H9 (cell line): ENCODE data around the gene DNAJC2. TPM values are rescaled to one million over a fixed set of nuclear protein-coding genes. Genes with fewer than 3 reads are reported as not detected.

Experiments
- DNase-seq: peaks from one replicate; pipeline ENCODE4 v3.0.0-alpha.2; 2017
- H2AFZ ChIP-seq: one replicate; pipeline ENCODE4 v1.6.1; 2013; ENCODE audit warnings: mild to moderate bottlenecking, low read length, control low read depth, moderate library complexity
- H2AK5ac ChIP-seq: 2 replicates; pipeline ENCODE4 v1.6.1; 2013; ENCODE audit warnings: low read length, control low read depth, mixed read lengths; ENCODE audit not compliant: insufficient read length
- H2BK120ac ChIP-seq: one replicate; pipeline ENCODE4 v1.6.1; 2013; ENCODE audit warnings: low read depth, mild to moderate bottlenecking, low read length, control low read depth, inconsistent platforms; ENCODE audit not compliant: poor library complexity, severe bottlenecking
- H2BK12ac ChIP-seq: 2 replicates; pipeline ENCODE4 v1.6.1; 2013; ENCODE audit warnings: low read length, control low read depth, mixed read lengths, low read depth; ENCODE audit not compliant: insufficient read length
- H2BK15ac ChIP-seq: 2 replicates; pipeline ENCODE4 v1.6.1; 2013; ENCODE audit warnings: low read depth, low read length, control low read depth
- H2BK20ac ChIP-seq: one replicate; pipeline ENCODE4 v1.6.1; 2013; ENCODE audit warnings: low read depth, mild to moderate bottlenecking, low read length, control low read depth, inconsistent platforms; ENCODE audit not compliant: poor library complexity, severe bottlenecking
- H2BK5ac ChIP-seq: 2 replicates; pipeline ENCODE4 v1.6.1; 2013; ENCODE audit warnings: low read length, control low read depth, mixed read lengths; ENCODE audit not compliant: insufficient read length
- H3K14ac ChIP-seq: 2 replicates; pipeline ENCODE4 v1.6.1; 2013; ENCODE audit warnings: low read length, control low read depth; ENCODE audit not compliant: insufficient read depth
- H3K18ac ChIP-seq: 2 replicates; pipeline ENCODE4 v1.6.1; 2013; ENCODE audit warnings: low read depth, mild to moderate bottlenecking, mixed read lengths, low read length, control low read depth; ENCODE audit not compliant: insufficient read length
- H3K23ac ChIP-seq: 2 replicates; pipeline ENCODE4 v1.6.1; 2013; ENCODE audit warnings: low read length, control low read depth, mixed read lengths, low read depth; ENCODE audit not compliant: insufficient read length
- H3K23me2 ChIP-seq: 2 replicates; pipeline ENCODE4 v1.6.1; 2013; ENCODE audit warnings: low read depth, mild to moderate bottlenecking, mixed read lengths, low read length, control low read depth; ENCODE audit not compliant: insufficient read length, poor library complexity, severe bottlenecking
- H3K27ac ChIP-seq: 2 replicates; pipeline ENCODE4 v1.5.1; 2013; ENCODE audit warnings: low read length, control low read depth, mixed read lengths, low read depth; ENCODE audit not compliant: insufficient read length
- H3K27me3 ChIP-seq: 2 replicates; pipeline ENCODE4 v1.6.1; 2013; ENCODE audit warnings: low read length, control low read depth, inconsistent platforms; ENCODE audit not compliant: insufficient read depth
- H3K4ac ChIP-seq: 2 replicates; pipeline ENCODE4 v1.6.1; 2013; ENCODE audit warnings: low read depth, mild to moderate bottlenecking, control low read depth, inconsistent platforms, low read length, moderate library complexity
- H3K4me1 ChIP-seq: 2 replicates; pipeline ENCODE4 v1.6.1; 2013; ENCODE audit warnings: low read length, control low read depth, inconsistent platforms; ENCODE audit not compliant: insufficient read depth
- H3K4me2 ChIP-seq: 2 replicates; pipeline ENCODE4 v1.6.1; 2013; ENCODE audit warnings: low read length, control low read depth, mixed read lengths; ENCODE audit not compliant: insufficient read length, insufficient read depth
- H3K56ac ChIP-seq: 2 replicates; pipeline ENCODE4 v1.6.1; 2013; ENCODE audit warnings: low read depth, mild to moderate bottlenecking, mixed read lengths, low read length, control low read depth; ENCODE audit not compliant: insufficient read length
- H3K79me1 ChIP-seq: 2 replicates; pipeline ENCODE4 v1.6.1; 2013; ENCODE audit warnings: low read depth, mild to moderate bottlenecking, moderate library complexity, low read length, control low read depth, inconsistent platforms; ENCODE audit not compliant: insufficient read depth, poor library complexity, severe bottlenecking
- H3K79me2 ChIP-seq: 2 replicates; pipeline ENCODE4 v1.6.1; 2013; ENCODE audit warnings: low read length, control low read depth, inconsistent platforms; ENCODE audit not compliant: insufficient read depth
- H3K9ac ChIP-seq: 2 replicates; pipeline ENCODE4 v1.6.1; 2013; ENCODE audit warnings: low read length, control low read depth, mixed read lengths; ENCODE audit not compliant: insufficient read length; ENCODE audit errors: extremely low read depth
- H3K9me3 ChIP-seq: one replicate; pipeline ENCODE4 v1.6.1; 2013; ENCODE audit warnings: low read depth, low read length, inconsistent platforms; ENCODE audit not compliant: control insufficient read depth
- H3T11ph ChIP-seq: one replicate; pipeline ENCODE4 v1.6.1; 2013; ENCODE audit warnings: mild to moderate bottlenecking, low read length, control low read depth, inconsistent platforms
- H4K20me1 ChIP-seq: one replicate; pipeline ENCODE4 v1.6.1; 2013; ENCODE audit not compliant: control insufficient read depth, insufficient read length, insufficient read depth
- H4K5ac ChIP-seq: 2 replicates; pipeline ENCODE4 v1.6.1; 2013; ENCODE audit warnings: low read depth, mild to moderate bottlenecking, mixed read lengths, low read length, control low read depth; ENCODE audit not compliant: insufficient read length
- H4K8ac ChIP-seq: replicated peaks from 2 replicates; pipeline ENCODE4 v1.6.1; 2013; ENCODE audit warnings: low read length, control low read depth, mixed read lengths, low read depth; ENCODE audit not compliant: insufficient read length
- H4K91ac ChIP-seq: 2 replicates; pipeline ENCODE4 v1.6.1; 2013; ENCODE audit warnings: low read depth, mild to moderate bottlenecking, moderate library complexity, mixed read lengths, low read length, control low read depth; ENCODE audit not compliant: insufficient read length
- H3K27ac Mint-ChIP-seq, 3 experiments: 2 replicates in 2 of 3; 3 replicates in 1 of 3; pipeline ENCODE4 v1.8.0; 2020 to 2021; ENCODE audit warnings: mixed read lengths in 3 of 3, mild to moderate bottlenecking in 1 of 3, moderate library complexity in 1 of 3
- H3K27me3 Mint-ChIP-seq: 2 replicates; pipeline ENCODE4 v1.8.0; 2021; ENCODE audit warnings: low read depth, mild to moderate bottlenecking, moderate library complexity, mixed read lengths
- H3K36me3 Mint-ChIP-seq, 3 experiments: 2 replicates in 2 of 3; 3 replicates in 1 of 3; pipeline ENCODE4 v1.8.0; 2020 to 2021; ENCODE audit warnings: low read depth in 3 of 3, mixed read lengths in 3 of 3; ENCODE audit not compliant: insufficient read depth in 1 of 3
- H3K4me1 Mint-ChIP-seq, 2 experiments: 2 replicates each; pipeline ENCODE4 v1.8.0; 2020; ENCODE audit warnings: mixed read lengths in 2 of 2
- H3K4me3 Mint-ChIP-seq, 2 experiments: 2 replicates in 1 of 2; 3 replicates in 1 of 2; pipeline ENCODE4 v1.8.0; 2020 to 2021; ENCODE audit warnings: mild to moderate bottlenecking in 2 of 2, mixed read lengths in 2 of 2, moderate library complexity in 1 of 2
- H3K9me3 Mint-ChIP-seq, 2 experiments: 2 replicates in 1 of 2; 3 replicates in 1 of 2; pipeline ENCODE4 v1.8.0; 2020; ENCODE audit warnings: mild to moderate bottlenecking in 2 of 2, mixed read lengths in 2 of 2, moderate library complexity in 1 of 2
- WGBS: extraction: QIAGEN DNeasy Blood & Tissue Kit; methylation state at CpG from one replicate; pipeline ENCODE4 v1.1.7; 2013; ENCODE audit warnings: missing lambda C conversion rate, low lambda C conversion rate, mixed read lengths; ENCODE audit not compliant: insufficient read length; ENCODE audit errors: extremely low coverage; 5-methylcytosine and 5-hydroxymethylcytosine counted together
- total RNA-seq: library from RNA; stranded (reverse); gene quantifications from 2 replicates; pipeline ENCODE4 v1.2.1, GENCODE V29; 2021
- TF ChIP-seq, protein P1 (sequence below): fragments of 200-600 bp; sonication (generic); conservative IDR thresholded peaks from 3 replicates; pipeline ENCODE4 v1.8.0; 2021; ENCODE audit warnings: antibody characterized with exemption, mild to moderate bottlenecking

DNAJC2 gene
- total RNA-seq, 1 experiment from 2014 or later = 57.9 TPM

DNA sequence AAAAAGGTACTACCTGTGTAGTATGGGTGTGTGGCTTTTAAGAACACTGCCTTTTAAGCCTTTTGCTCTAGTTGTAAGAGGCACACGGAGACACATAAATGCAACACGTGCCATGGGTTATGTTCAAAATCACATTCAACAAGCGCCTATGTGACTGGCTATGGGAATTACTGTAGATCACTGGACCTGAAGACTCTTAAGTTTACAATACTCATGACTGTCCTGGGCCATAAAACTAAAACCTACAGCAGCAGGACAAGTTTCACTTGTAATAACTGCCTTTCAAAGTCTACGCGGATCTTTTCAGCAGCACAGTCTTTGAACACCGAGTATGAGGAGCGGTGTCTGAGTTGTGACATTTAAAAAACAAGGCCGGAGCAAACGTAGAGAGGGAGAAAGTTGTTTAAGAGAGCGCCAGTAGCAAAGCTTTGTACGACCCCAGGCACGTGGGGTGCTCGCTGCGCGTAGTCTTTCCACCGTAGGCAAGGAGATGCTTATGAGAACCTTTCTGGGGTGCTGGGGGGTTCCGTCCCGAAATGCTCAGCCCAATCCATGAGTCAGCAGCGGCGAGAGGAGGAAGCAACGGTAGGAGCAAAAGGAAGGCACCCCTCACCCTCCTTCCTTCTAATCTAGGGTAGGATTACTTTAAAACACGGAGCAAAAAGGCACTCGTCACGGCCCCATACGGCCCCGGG, 662 bp downstream of the DNAJC2 start:
- Mint-ChIP-seq H3K4me1 (peaks cover 7 to 12% of the 10 kb centered on the region in 2 experiments), H3K27me3 (no peaks in the 10 kb centered on the region), H3K9me3 (no peaks in the 10 kb centered on the region; a peak in 1 of 5 replicates), H3K27ac (peak overlapping the region; percentile 96 to 99 (median 96)), H3K36me3 (peaks cover 26 to 37% (median 33%) of the 10 kb centered on the region in 3 experiments), H3K4me3 (peak overlapping the region; percentile 92 to 99)
- peaks cover 26% of the 10 kb centered on the region for H3K79me2 ChIP-seq
- H3K23me2 ChIP-seq = peaks cover 5% of the 10 kb centered on the region
- no peak overlapping the region for H2BK120ac ChIP-seq
- H3K79me1 ChIP-seq = peaks cover 3% of the 10 kb centered on the region
- no peaks in the 10 kb centered on the region for H3K27me3 ChIP-seq
- H3K14ac ChIP-seq = peak overlapping the region; percentile 74
- H4K20me1 ChIP-seq = no peaks in the 10 kb centered on the region
- TF ChIP-seq, protein P1, sequence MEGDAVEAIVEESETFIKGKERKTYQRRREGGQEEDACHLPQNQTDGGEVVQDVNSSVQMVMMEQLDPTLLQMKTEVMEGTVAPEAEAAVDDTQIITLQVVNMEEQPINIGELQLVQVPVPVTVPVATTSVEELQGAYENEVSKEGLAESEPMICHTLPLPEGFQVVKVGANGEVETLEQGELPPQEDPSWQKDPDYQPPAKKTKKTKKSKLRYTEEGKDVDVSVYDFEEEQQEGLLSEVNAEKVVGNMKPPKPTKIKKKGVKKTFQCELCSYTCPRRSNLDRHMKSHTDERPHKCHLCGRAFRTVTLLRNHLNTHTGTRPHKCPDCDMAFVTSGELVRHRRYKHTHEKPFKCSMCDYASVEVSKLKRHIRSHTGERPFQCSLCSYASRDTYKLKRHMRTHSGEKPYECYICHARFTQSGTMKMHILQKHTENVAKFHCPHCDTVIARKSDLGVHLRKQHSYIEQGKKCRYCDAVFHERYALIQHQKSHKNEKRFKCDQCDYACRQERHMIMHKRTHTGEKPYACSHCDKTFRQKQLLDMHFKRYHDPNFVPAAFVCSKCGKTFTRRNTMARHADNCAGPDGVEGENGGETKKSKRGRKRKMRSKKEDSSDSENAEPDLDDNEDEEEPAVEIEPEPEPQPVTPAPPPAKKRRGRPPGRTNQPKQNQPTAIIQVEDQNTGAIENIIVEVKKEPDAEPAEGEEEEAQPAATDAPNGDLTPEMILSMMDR = no peak
- H2AK5ac ChIP-seq = no peak overlapping the region
- H3K9me3 ChIP-seq = no peaks in the 10 kb centered on the region
- peak overlapping the region; percentile 96 for H3K9ac ChIP-seq
- no peak overlapping the region; the same call in 1 of the 2 replicates for H3K4ac ChIP-seq
- H3K56ac ChIP-seq = peak overlapping the region; percentile 37
- no peak overlapping the region for H2BK5ac ChIP-seq
- no CpG with 5 or more reads among the region's 26 CpGs for WGBS
- H3T11ph ChIP-seq = no peak overlapping the region
- H3K27ac ChIP-seq = peak overlapping the region; percentile 30
- no peak overlapping the region for H4K91ac ChIP-seq
- no peak overlapping the region for H2BK15ac ChIP-seq
- peak overlapping the region; percentile 45 for H4K5ac ChIP-seq
- H3K18ac ChIP-seq = peak overlapping the region; percentile 49
- no peak overlapping the region for H3K23ac ChIP-seq
- no peak overlapping the region for H2AFZ ChIP-seq
- DNase-seq = no peak
- H2BK20ac ChIP-seq = no peak overlapping the region
- H3K4me2 ChIP-seq = peak overlapping the region; percentile 91
- H3K4me1 ChIP-seq = no peaks in the 10 kb centered on the region
- no peak overlapping the region for H4K8ac ChIP-seq
- H2BK12ac ChIP-seq = no peak overlapping the region
